Thyroid gland (tissue), 4 donors: ENCODE data around the gene NDUFV1. TPM values are rescaled to one million over a fixed set of nuclear protein-coding genes. Genes with fewer than 3 reads are reported as not detected.

Experiments used
- DNase-seq, 2 donors: peaks; one replicate each; pipeline ENCODE4 v3.0.0-alpha.2; 2019
- H3K27ac ChIP-seq, 3 donors: fragments of 200-600 bp; sonication (generic); 1 replicate in 2 of 3; 2 replicates in 1 of 3; pipeline ENCODE4 v1.5.1; 2016 to 2019; ENCODE audit warnings: mild to moderate bottlenecking in 1 of 3, moderate library complexity in 1 of 3
- H3K27me3 ChIP-seq: fragments of 200-600 bp; sonication (generic); one replicate; pipeline ENCODE4 v1.5.1; 2019
- H3K36me3 ChIP-seq, 2 donors: fragments of 200-600 bp; sonication (generic); one replicate each; pipeline ENCODE4 v1.5.1; 2016 to 2019
- H3K4me1 ChIP-seq, 2 donors: fragments of 200-600 bp; sonication (generic); one replicate each; pipeline ENCODE4 v1.5.1; 2017 to 2019
- H3K4me3 ChIP-seq, 3 donors: fragments of 200-600 bp; sonication (generic); replicated peaks in 1 of 3; 1 replicate in 2 of 3; 2 replicates in 1 of 3; pipeline ENCODE4 v1.5.1; 2016; ENCODE audit warnings: mild to moderate bottlenecking in 1 of 3
- H3K9me3 ChIP-seq: fragments of 200-600 bp; sonication (generic); one replicate; pipeline ENCODE4 v1.5.1; 2017
- POLR2A ChIP-seq, 2 donors: fragments of 450-650 bp; IDR thresholded peaks; one replicate each; pipeline ENCODE4 v1.6.1; 2017; ENCODE audit warnings: antibody characterized with exemption in 2 of 2, mild to moderate bottlenecking in 2 of 2, moderate library complexity in 1 of 2
- WGBS, 2 donors: methylation state at CpG; one replicate each; pipeline ENCODE4 v1.1.5; 2017; 5-methylcytosine and 5-hydroxymethylcytosine counted together
- intact Hi-C: fragments of 100-400 bp; cut with DNase I; formaldehyde crosslinking; loops from one replicate; pipeline ENCODE4 v1.15.1; 2023
- total RNA-seq, 4 donors: library from RNA; depleted of rRNA; stranded (reverse); fragments of >200 nt; gene quantifications; one replicate each; pipeline ENCODE4 v1.2.3, GENCODE V29; 2016
- TF ChIP-seq, protein P1 (sequence below), 6 experiments: fragments of 200-600 bp in 3 of 6; fragments of 450-650 bp in 3 of 6; sonication (generic) in 3 of 6; IDR thresholded peaks; one replicate each; pipeline ENCODE4 v1.5.1; 2016 to 2019; ENCODE audit warnings: antibody characterized with exemption in 6 of 6, mild to moderate bottlenecking in 2 of 6, inconsistent platforms in 1 of 6, moderate library complexity in 1 of 6

NDUFV1 gene
- total RNA-seq, 4 donors from 2014 or later, result 323 to 401 (median 356) TPM

DNA sequence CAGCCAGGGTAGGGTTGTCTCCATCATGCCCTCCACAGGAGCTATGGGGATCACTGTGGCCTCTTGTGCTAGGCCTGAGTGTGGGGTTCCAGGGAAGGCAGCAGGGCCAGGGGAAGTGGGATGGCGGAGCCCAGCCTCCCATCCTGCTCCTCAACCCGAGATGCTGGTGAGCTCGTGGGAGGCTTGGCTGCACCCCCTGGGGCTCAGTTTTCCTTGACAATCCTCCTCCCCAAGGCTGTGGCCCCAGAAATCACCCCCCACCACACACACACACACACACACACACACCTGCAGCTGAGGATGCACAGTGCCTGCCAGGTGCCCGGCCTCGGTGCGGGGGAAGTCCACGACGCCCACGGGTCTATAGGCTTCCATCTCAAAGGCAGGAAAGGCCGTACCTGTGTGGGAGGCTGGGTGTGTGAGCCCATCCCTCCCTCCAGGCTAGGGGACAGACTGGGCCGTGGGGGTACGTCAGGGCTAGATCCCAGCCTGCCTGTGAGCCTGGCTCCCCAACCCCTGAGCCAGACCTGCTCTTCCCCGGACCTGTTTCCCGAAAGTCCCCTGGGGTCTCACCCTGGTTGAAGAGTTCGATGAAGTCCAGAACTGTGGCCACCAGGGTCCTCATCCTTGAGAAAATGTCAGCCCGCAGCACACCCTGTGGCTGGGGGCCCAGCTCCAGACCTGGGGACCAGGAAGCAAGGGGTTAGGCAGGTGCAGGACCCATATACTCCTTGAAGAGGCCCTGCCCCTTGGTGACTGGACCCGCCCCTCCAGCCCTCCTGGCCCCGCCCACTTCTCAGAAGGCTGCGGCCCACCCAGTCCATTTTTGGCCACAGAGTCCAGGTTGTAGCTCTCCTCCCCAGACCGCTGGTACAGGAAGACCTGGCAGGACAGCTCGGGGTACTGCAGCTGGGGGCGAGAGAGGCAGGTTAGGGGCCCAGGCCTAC is 38.0 kb downstream of the NDUFV1 start:
- Histone ChIP-seq H3K36me3 (no peaks in the 10 kb centered on the region), H3K4me1 (peaks cover 0 to 4% of the 10 kb centered on the region in 2 donors), H3K4me3 (no peak overlapping the region), H3K27ac (no peak overlapping the region), H3K27me3 (no peaks in the 10 kb centered on the region), H3K9me3 (no peaks in the 10 kb centered on the region)
- intact Hi-C loops, result no loop called here
- TF ChIP-seq, protein P1, sequence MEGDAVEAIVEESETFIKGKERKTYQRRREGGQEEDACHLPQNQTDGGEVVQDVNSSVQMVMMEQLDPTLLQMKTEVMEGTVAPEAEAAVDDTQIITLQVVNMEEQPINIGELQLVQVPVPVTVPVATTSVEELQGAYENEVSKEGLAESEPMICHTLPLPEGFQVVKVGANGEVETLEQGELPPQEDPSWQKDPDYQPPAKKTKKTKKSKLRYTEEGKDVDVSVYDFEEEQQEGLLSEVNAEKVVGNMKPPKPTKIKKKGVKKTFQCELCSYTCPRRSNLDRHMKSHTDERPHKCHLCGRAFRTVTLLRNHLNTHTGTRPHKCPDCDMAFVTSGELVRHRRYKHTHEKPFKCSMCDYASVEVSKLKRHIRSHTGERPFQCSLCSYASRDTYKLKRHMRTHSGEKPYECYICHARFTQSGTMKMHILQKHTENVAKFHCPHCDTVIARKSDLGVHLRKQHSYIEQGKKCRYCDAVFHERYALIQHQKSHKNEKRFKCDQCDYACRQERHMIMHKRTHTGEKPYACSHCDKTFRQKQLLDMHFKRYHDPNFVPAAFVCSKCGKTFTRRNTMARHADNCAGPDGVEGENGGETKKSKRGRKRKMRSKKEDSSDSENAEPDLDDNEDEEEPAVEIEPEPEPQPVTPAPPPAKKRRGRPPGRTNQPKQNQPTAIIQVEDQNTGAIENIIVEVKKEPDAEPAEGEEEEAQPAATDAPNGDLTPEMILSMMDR (IDR thresholded peaks at IDR 0.05), result no peak
- no peak for TF ChIP-seq POLR2A (IDR thresholded peaks at IDR 0.05)
- WGBS, 2 donors, result 91 to 97% methylated on average over 13 to 14 of the region's 22 CpGs
- DNase-seq, result no peak

DNA sequence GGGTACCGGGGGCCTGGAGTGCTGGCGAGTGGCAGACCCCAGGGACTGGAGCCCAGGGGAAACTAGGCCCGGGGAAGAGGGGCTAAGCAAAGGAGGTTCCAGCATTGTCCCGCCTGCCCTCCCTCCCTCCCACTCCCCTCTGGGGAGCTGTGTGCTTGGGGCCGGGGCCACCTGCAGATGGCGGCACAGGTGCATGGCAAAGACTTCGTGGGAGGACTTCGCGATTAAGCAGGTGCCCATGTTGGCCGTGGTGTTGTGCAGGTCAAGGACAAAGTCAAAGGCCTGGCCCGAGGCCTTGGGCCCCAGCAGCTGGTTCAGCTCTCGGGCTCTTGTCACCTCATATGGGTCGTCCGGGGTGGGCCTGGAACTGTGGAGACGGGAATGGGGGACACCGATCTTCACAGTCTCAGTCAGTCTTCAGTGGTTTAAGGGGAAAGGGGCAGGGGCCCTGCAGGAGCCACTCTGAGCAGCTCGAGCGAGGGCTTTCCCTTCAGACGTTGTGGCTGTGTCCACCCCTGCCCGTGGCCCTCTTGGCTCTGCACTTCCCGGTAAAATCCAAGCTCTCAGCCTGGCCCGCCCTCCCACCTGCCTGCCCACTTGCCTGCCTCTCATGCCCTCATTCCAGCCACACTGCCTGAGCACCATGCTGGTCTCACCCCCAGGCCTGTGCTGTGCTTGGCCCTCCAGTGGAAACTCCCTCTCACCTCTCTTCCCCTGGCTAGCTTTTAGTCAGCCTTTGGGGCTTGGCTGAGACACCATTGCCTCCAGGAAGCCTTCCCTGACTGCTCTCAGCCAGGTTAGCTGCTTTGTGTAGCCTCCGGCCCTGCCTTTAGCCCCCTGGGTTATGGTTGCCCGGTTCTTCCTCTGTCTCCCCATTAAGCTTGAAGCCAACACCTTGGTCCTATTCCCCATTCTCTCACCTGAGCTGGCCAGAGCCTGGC is 39.1 kb downstream of the NDUFV1 start:
- intact Hi-C loops, result no loop called here
- H3K4me3 ChIP-seq, result no peak overlapping the region
- H3K36me3 ChIP-seq, result no peaks in the 10 kb centered on the region
- H3K27me3 ChIP-seq, result no peaks in the 10 kb centered on the region
- 75 to 77% methylated on average over 14 to 20 of the region's 24 CpGs for WGBS, 2 donors
- no peaks in the 10 kb centered on the region for H3K9me3 ChIP-seq
- H3K4me1 ChIP-seq, result peaks cover 0 to 4% of the 10 kb centered on the region in 2 donors
- H3K27ac ChIP-seq, result no peak overlapping the region
- TF ChIP-seq, protein P1 (IDR thresholded peaks at IDR 0.05), result no peak
- TF ChIP-seq POLR2A (IDR thresholded peaks at IDR 0.05), result no peak
- no peak for DNase-seq

DNA sequence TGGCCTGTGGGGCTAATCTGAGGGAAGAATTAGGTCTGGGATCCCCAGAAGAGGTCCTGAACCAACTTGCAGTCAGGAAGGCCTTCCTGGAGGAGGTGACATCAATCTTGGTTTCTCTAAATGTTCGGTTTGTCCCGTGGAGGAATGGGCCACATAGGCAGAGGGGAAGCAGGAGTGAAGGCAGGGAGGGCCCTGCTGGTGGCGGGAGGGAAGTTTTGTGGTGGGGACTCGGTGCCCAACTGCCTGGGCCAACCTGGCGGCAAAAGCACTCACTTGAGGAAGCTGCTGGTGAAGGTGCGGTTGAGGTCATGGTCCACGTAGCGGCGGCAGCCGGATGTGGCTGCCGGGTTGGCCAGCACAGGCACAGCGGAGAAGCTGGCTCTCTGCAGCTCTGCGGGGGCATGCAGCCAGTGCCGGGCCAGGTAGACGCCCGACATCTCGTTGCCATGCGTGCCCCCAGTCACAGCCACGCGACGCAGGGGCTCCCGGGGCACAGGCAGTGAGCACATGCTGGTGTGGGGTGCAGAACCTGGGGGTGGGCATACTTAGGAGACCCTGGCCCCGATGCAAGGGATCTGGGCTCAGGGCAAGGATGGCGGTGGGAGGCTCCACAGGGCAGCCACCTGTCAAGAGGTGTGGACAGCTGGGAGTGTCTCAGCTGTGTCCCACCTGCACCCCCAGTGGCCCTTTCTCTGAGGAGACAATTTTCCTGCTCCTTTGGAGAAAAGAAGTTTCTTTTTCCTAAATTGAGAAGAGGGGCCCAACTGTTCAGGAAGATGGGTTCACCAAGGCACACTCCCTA is 40.0 kb downstream of the NDUFV1 start:
- no peak for TF ChIP-seq POLR2A (IDR thresholded peaks at IDR 0.05)
- TF ChIP-seq, protein P1 (IDR thresholded peaks at IDR 0.05), result no peak
- DNase-seq, result no peak
- Histone ChIP-seq H3K4me1 (peaks cover 0 to 4% of the 10 kb centered on the region in 2 donors), H3K27ac (no peak overlapping the region), H3K4me3 (no peak overlapping the region), H3K9me3 (no peaks in the 10 kb centered on the region), H3K36me3 (no peaks in the 10 kb centered on the region), H3K27me3 (no peaks in the 10 kb centered on the region)
- intact Hi-C loops, result no loop called here
- WGBS, 2 donors, result 76 to 92% methylated on average over 19 to 24 of the region's 24 CpGs

DNA sequence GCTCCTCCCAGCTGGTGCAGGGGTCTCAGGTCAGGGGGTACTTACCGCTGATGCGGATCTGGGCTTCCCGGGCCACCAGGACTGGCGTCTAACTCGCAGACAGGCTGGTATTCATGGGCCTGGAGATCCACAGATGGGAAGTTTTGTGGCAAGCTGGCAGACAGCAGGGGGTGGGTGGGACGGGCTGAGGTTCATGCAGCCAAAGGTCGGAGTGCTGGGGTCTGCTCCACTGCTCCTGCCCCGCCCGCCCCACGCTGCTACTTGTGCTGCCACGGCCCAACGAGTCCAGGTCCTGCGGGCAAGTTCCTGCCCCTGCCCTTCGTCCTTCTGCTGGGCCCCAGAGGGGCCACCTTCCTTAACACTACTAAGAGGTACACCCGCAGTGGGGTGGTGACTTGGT is 40.7 kb downstream of the NDUFV1 start:
- no peaks in the 10 kb centered on the region for H3K36me3 ChIP-seq
- H3K27ac ChIP-seq, result no peak overlapping the region
- WGBS, 2 donors, result 27 to 42% methylated on average over 6 to 15 of the region's 15 CpGs
- H3K27me3 ChIP-seq, result no peaks in the 10 kb centered on the region
- H3K9me3 ChIP-seq, result no peaks in the 10 kb centered on the region
- intact Hi-C loops, result no loop called here
- no peak overlapping the region for H3K4me3 ChIP-seq
- TF ChIP-seq, protein P1 (IDR thresholded peaks at IDR 0.05), result no peak
- no peak for TF ChIP-seq POLR2A (IDR thresholded peaks at IDR 0.05)
- H3K4me1 ChIP-seq, result peaks cover 0 to 4% of the 10 kb centered on the region in 2 donors
- DNase-seq, result no peak
